RWPE2 (cell line): ENCODE results near the gene MCC.

Source experiments
- ATAC-seq: fragments of 200-7000 bp; cut with Tn5 transposase; 3 replicates; pipeline ENCODE4 v1.9.1; 2021; ENCODE audit warnings: low read depth
- DNase-seq: peaks from one replicate; pipeline ENCODE4 v3.0.0-alpha.2; 2020; ENCODE audit warnings: low spot score
- H3K27ac ChIP-seq: fragments of 450-650 bp; 2 replicates; pipeline ENCODE4 v1.5.1; 2017; ENCODE audit warnings: mild to moderate bottlenecking; ENCODE audit not compliant: poor library complexity, severe bottlenecking
- H3K27me3 ChIP-seq: fragments of 250-450 bp; sonication (Bioruptor Pico); 2 replicates; pipeline ENCODE4 v1.5.1; 2021; ENCODE audit warnings: mild to moderate bottlenecking, moderate library complexity; ENCODE audit not compliant: insufficient read depth, poor library complexity, severe bottlenecking
- H3K36me3 ChIP-seq: fragments of 250-450 bp; sonication (Bioruptor Pico); 2 replicates; pipeline ENCODE4 v1.5.1; 2020; ENCODE audit warnings: low read depth, mild to moderate bottlenecking, moderate library complexity
- H3K4me1 ChIP-seq: fragments of 250-450 bp; sonication (Bioruptor Pico); 2 replicates; pipeline ENCODE4 v1.5.1; 2021; ENCODE audit warnings: mild to moderate bottlenecking, moderate library complexity; ENCODE audit not compliant: insufficient read depth, poor library complexity, severe bottlenecking
- H3K4me3 ChIP-seq: fragments of 250-450 bp; sonication (Bioruptor Pico); 2 replicates; pipeline ENCODE4 v1.5.1; 2021; ENCODE audit warnings: mild to moderate bottlenecking, moderate library complexity; ENCODE audit not compliant: severe bottlenecking
- H3K9me3 ChIP-seq: fragments of 250-450 bp; sonication (Bioruptor Pico); 2 replicates; pipeline ENCODE4 v1.5.1; 2021; ENCODE audit warnings: mild to moderate bottlenecking, moderate library complexity; ENCODE audit not compliant: severe bottlenecking
- CTCF ChIP-seq: fragments of 450-650 bp; IDR thresholded peaks from one replicate; pipeline ENCODE4 v1.5.1; 2017; ENCODE audit warnings: mild to moderate bottlenecking, moderate library complexity; ENCODE audit not compliant: poor library complexity, severe bottlenecking

MCC gene

GRCh38 chr5:113266227-113266912 lies 221.9 kb downstream of the MCC start:
- no peaks in the 10 kb centered on the region for H3K36me3 ChIP-seq
- peak; percentile 19 for ATAC-seq
- H3K4me3 ChIP-seq = no peak overlapping the region
- TF ChIP-seq CTCF = no peak
- H3K27ac ChIP-seq = peak overlapping the region; percentile 88
- no peaks in the 10 kb centered on the region for H3K9me3 ChIP-seq
- H3K27me3 ChIP-seq = no peaks in the 10 kb centered on the region
- DNase-seq = no peak
- peaks cover 76% of the 10 kb centered on the region for H3K4me1 ChIP-seq

GRCh38 chr5:113265190-113265589 lies 223.1 kb downstream of the MCC start:
- H3K27ac ChIP-seq = peak overlapping the region; percentile 88
- TF ChIP-seq CTCF = no peak
- DNase-seq (no peak), ATAC-seq (no peak)
- H3K9me3 ChIP-seq = no peaks in the 10 kb centered on the region
- H3K27me3 ChIP-seq = no peaks in the 10 kb centered on the region
- no peaks in the 10 kb centered on the region for H3K36me3 ChIP-seq
- no peak overlapping the region for H3K4me3 ChIP-seq
- H3K4me1 ChIP-seq = peaks cover 64% of the 10 kb centered on the region

GRCh38 chr5:113264046-113264445 lies 224.2 kb downstream of the MCC start:
- Histone ChIP-seq H3K4me3 (no peak overlapping the region), H3K4me1 (peaks cover 64% of the 10 kb centered on the region), H3K9me3 (no peaks in the 10 kb centered on the region), H3K36me3 (no peaks in the 10 kb centered on the region), H3K27me3 (no peaks in the 10 kb centered on the region), H3K27ac (peak overlapping the region; percentile 88)
- DNase-seq (no peak), ATAC-seq (peak; percentile 39)
- TF ChIP-seq CTCF = no peak

GRCh38 chr5:113263545-113263944 lies 224.7 kb downstream of the MCC start:
- Histone ChIP-seq H3K4me1 (peaks cover 63% of the 10 kb centered on the region), H3K4me3 (no peak overlapping the region), H3K27ac (peak overlapping the region; percentile 88), H3K9me3 (no peaks in the 10 kb centered on the region), H3K27me3 (no peaks in the 10 kb centered on the region), H3K36me3 (no peaks in the 10 kb centered on the region)
- no peak for TF ChIP-seq CTCF
- ATAC-seq (no peak), DNase-seq (no peak)

- Histone ChIP-seq H3K27ac (no peak overlapping the region), H3K4me3 (no peak overlapping the region), H3K4me1 (peaks cover 54% of the 10 kb centered on the region), H3K36me3 (no peaks in the 10 kb centered on the region), H3K9me3 (no peaks in the 10 kb centered on the region), H3K27me3 (no peaks in the 10 kb centered on the region)
- ATAC-seq (no peak), DNase-seq (no peak)
- no peak for TF ChIP-seq CTCF
Measured at GRCh38 chr5:113262674-113263073, 225.6 kb downstream of the MCC start.
